NCI-H748 (cell line): ENCODE data around the gene CDKN1C.

Source experiments
- DNase-seq: peaks from one replicate; lab custom pipeline; 2025; ENCODE audit not compliant: unreplicated experiment; lab: John Stamatoyannopoulos, UW

CDKN1C gene

GRCh38 chr11:2885678-2886081, at the start of gene CDKN1C:
TSS of gene CDKN1C (minus strand) at chr11:2885775. CDS start at chr11:2885456, 319 bp downstream.
- peak; percentile 91 for DNase-seq

GRCh38 chr11:2934611-2935239, 49.1 kb upstream of the CDKN1C start:
- DNase-seq, result no peak

- DNase-seq, result no peak
Measured at GRCh38 chr11:2934021-2934550, 48.5 kb upstream of the CDKN1C start.

- DNase-seq, result no peak
Measured at GRCh38 chr11:2933375-2934020, 47.9 kb upstream of the CDKN1C start.

DNA sequence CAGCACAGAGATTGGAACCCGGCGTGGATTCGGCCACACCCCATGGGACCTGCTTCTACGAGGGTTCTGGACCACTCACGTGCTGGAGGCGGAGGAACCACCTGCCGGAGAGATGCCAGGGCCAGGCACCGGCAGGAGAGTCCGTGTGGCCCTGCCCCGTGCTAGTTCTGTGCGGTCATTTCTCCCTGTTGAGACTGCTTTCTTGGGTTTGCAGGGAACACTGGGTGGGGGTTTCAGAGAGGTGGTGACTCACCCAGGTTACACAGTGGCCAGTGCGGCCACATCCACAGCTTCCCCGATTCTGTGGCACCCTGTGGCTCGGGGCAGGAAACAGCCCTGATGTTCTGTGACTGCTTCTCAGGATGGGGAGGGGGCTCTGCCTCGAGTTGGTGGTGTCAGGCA, 47.3 kb upstream of the CDKN1C start:
- no peak for DNase-seq

GRCh38 chr11:2931771-2932738, 46.5 kb upstream of the CDKN1C start:
- DNase-seq, result no peak

DNA sequence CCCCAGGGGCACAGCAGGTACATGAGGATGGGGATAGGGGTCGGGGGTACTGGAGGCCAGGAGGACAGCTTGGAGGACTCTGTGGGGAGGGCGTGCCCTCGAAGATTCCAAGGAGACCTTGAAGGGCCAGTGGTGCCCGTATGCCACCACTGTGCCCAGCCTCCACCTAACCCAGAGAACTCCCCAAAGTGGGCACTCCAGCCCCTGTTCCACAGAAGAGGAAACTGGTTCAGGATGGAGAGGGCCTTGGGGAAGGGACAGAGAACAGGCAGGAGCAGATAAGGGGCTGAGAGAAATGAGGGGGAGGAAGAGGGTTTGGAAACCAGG, 45.8 kb upstream of the CDKN1C start:
- no peak for DNase-seq

DNA sequence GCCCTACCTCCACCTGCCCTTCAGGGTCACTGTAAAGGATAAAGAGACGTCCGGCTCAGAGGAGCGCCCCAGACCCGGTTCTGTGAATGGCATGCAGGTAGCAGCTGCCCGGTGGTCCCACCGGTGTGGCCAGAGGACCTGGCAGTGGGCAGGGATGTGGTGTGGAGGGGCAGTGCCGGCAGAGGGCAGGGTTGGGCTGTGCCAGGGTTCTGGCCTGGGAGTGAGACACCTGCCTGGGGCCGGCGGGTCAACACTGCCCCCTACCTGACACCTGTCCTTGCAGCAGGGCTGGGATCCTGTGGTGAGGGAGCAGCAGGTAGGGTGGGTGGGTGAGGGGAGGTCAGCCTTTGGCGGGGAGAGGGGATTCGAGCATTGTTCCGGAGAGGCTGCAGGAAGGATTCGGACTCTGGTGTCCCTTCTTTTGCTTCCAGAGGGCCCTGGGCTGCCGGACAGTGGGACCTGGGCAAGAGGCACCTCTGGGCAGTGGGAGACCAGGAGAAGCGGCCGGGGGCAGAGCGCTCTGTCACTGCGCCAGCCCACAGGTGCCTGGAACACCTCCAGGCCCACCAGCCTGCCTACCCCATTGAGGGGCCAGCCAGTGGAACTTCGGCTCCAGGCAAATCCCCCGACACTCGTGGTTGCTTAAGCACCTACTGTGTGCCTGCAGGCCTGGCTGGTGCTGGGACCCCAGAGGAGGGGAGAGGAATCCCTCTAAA, 45.3 kb upstream of the CDKN1C start:
- peak; percentile 82 for DNase-seq

DNA sequence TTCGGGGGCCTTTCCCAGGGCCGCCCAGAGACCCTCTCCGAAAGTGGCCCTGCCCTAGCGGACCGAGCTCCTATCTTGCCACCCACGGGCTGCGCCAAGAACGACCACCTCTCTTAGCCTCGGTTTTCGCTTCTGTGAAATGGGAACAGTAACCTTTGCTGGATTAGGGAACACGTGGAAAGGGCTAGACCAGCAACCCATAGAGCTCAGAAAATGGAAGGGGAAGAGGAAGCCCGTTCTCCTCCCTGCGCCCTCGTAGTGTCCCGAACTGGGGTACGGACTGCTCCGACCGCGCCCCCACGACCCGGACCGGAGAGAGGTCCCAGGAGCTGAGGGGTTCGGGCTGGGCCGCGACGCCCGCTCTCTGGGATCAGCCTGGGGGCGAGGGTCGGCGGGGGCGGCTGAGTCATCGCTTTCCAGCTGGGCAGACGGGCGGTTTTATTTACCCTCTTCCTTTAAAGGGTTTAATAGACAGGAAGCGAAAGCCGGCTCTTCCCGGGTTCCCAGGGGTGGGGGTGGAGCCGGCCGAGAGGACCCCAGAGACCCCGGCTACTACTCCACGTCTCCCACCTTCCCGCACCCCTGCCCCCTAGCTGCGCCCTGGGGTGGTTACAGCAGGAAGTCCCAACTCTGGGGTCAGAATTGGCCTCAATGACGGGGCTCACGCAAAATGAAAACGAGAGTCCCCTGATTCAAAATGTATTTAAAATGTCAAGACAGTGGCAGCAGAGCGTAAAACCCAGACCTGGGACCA, 44.6 kb upstream of the CDKN1C start:
- peak; percentile 63 for DNase-seq

DNA sequence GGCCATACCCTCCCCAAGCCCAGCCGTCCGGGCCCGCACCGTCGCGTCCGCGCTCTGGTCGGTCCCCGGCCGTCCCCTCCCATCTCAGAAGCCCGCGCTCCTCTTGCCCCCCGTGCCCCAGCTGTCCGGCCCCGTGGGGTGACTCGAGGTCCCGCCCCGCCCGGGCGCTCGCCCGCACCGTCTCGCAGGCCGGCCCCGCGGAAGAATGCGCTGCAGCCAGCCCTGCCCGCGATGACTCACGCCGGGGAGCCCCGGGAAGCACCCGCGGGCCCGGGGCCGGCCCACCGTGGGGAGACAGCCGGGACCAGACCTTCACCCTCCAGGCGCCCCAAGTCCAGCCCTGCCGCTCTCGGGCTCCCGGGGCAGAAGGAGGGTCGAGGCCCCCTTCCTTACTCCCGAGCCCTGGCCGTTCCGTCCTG, 44.0 kb upstream of the CDKN1C start:
- peak; percentile 45 for DNase-seq

DNA sequence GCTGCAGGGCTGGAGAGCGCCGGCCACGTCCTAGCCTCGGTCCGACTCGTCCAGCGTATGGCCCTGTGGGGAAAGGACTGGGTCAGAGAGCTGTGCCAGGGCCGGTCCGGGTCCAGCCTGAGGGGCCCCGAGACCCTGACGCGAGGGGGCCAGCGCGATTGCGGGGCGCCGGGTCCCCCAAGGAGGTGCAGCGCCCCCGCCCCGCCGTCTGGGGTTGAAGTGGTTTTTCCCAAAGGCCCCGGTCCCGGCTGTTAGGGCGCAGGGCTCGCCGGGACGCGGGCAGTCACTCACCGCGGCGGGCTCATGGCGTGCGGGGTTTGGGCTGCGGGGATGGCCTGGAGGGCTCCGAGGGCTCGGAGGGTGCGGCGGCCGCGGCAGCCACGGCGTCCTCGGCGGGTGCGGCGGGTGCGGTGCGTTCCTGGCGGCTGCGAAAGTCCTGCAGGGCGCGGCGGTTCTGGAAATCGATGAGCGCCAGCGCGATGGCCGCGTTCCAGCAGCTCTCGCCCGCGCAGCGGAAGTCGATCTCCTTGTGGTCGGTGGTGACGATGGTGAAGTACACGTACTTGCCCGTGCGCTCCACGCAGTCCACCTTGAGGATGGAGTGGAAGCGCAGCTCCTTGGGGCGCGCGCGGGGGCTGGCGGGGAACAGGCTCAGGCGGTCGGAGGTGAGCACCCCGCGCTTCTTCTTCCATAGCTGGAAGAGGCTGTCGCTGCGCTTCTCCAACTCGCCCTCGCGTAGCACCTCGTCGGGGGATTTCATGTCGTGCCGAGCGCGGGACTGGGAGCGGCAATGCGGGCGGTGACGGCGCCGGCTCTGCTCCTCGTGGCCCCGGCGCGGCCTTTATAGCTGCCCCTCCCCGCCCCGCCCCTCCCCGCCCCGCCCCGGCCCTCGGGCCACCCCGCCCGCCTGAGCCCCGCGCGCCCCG, 43.3 kb upstream of the CDKN1C start, which contains the start of gene PHLDA2:
Gene PHLDA2, minus strand, starts transcription at position 816 of the 926 bp plus-strand sequence. Its CDS starts 56 bp downstream, at position 760.
- peak; percentile 76 for DNase-seq

- DNase-seq, result peak; percentile 42
Measured at GRCh38 chr11:2927851-2928604, 42.5 kb upstream of the CDKN1C start.

- no peak for DNase-seq
Measured at GRCh38 chr11:2927121-2927800, 41.7 kb upstream of the CDKN1C start.

DNA sequence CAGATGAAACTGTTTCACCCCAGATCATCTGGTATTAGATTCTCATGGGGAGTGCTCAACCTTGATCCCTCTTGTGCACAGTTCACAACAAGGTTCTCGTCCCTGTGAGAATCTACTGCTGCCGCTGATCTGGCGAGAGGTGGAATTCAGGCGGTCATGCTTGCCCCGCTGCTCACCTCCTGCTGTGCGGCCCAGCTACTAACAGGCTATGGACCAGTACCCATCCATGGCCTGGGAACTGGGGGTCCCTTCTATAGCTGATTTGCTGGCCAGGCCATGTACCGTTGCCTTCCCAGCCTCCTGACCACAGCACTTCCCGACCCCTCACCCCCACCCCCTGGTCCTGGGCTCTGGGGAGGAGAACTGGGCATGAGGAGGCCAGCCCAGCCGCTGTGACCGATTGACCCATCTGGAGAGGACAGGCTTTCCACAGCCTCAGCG, 41.1 kb upstream of the CDKN1C start:
- DNase-seq, result no peak

DNA sequence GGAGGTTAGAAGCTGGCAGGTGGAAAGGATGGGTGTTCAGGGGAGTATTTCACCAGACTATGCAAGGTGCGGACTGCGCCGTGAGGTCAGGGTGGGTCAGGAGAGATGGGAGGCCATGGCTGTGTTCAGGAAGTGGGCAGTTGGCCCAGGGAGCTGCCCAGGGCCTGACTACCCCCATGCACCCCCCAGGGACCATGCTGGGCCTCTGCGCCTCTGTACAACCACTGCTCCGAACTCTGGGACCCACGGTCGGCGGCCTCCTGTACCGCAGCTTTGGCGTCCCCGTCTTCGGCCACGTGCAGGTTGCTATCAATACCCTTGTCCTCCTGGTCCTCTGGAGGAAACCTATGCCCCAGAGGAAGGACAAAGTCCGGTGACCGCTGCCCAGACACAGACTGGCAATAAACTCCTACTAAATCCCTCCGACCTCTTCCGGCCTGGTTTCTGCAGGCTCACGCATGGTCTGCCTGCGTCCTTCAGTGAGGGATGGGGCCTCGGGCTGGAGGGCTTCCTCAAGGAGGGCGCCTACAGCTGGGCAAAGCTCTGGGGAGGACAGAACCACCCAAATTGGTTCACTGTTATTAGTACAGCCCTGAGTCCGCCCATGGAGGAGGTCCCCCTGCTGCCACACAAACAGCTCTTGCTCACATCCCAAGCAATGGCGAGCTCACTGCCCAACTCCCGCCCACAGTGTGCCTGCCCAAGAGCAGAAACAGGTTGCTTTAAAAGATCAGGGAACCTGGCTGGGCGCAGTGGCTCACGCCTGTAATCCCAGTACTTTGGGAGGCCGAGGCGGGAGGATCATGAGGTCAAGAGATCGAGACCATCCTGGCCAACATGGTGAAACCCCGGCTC, 39.5 kb upstream of the CDKN1C start:
- no peak for DNase-seq

- no peak for DNase-seq
Measured at GRCh38 chr11:2924381-2924780, 38.8 kb upstream of the CDKN1C start.
